Measurements from ENCODE around the gene CNPY1.

CNPY1 gene

GRCh38 chr7:155506854-155507337 is 39.5 kb downstream of the CNPY1 start:
- Histone ChIP-seq H3F3A (ENCODE audit: insufficient read depth, low read length) (no peaks in the 10 kb centered on the region), H3K9me2 (ENCODE audit: low read depth, low read length) (no peaks in the 10 kb centered on the region), H3K4me3 (ENCODE audit: low read depth, low read length, poor library complexity, severe bottlenecking) (no peak overlapping the region), H3K9ac (ENCODE audit: low read length) (no peak overlapping the region), H3K4me2 (ENCODE audit: low read length) (no peak overlapping the region; the same call in 1 of the 2 replicates), H3K4me1 (ENCODE audit: insufficient read depth, low read length, severe bottlenecking) (no peaks in the 10 kb centered on the region), H3K36me3 (ENCODE audit: insufficient read depth, low read length) (no peaks in the 10 kb centered on the region), H2AFZ (ENCODE audit: low read length) (no peak overlapping the region), H3K27me3 (ENCODE audit: insufficient read depth, low read length) (no peaks in the 10 kb centered on the region), H3K9me3 (ENCODE audit: low read length) (no peaks in the 10 kb centered on the region), H3K27ac (ENCODE audit: low read depth, low read length, poor library complexity, severe bottlenecking) (no peak overlapping the region), H4K20me1 (ENCODE audit: insufficient read depth, low read length) (no peaks in the 10 kb centered on the region), H3K79me2 (ENCODE audit: insufficient read depth, low read length) (no peaks in the 10 kb centered on the region)
- TF ChIP-seq EZH2 (IDR thresholded peaks at IDR 0.05; ENCODE audit: borderline replicate concordance, low read length): no peak
- no peak for TF ChIP-seq CTCF (IDR thresholded peaks at IDR 0.05; ENCODE audit: low read length)

GRCh38 chr7:155505422-155505793 is 41.0 kb downstream of the CNPY1 start:
- H3K36me3 ChIP-seq (ENCODE audit: insufficient read depth, low read length): no peaks in the 10 kb centered on the region
- no peak overlapping the region for H3K27ac ChIP-seq (ENCODE audit: low read depth, low read length, poor library complexity, severe bottlenecking)
- no peaks in the 10 kb centered on the region for H3K9me2 ChIP-seq (ENCODE audit: low read depth, low read length)
- H3K27me3 ChIP-seq (ENCODE audit: insufficient read depth, low read length): no peaks in the 10 kb centered on the region
- H3K9ac ChIP-seq (ENCODE audit: low read length): no peak overlapping the region
- TF ChIP-seq CTCF (IDR thresholded peaks at IDR 0.05; ENCODE audit: low read length) (no peak), EZH2 (IDR thresholded peaks at IDR 0.05; ENCODE audit: borderline replicate concordance, low read length) (no peak)
- H3K9me3 ChIP-seq (ENCODE audit: low read length): no peaks in the 10 kb centered on the region
- no peak overlapping the region for H2AFZ ChIP-seq (ENCODE audit: low read length)
- H4K20me1 ChIP-seq (ENCODE audit: insufficient read depth, low read length): no peaks in the 10 kb centered on the region
- no peak overlapping the region for H3K4me2 ChIP-seq (ENCODE audit: low read length)
- H3K4me1 ChIP-seq (ENCODE audit: insufficient read depth, low read length, severe bottlenecking): no peaks in the 10 kb centered on the region
- H3K4me3 ChIP-seq (ENCODE audit: low read depth, low read length, poor library complexity, severe bottlenecking): no peak overlapping the region
- no peaks in the 10 kb centered on the region for H3F3A ChIP-seq (ENCODE audit: insufficient read depth, low read length)
- no peaks in the 10 kb centered on the region for H3K79me2 ChIP-seq (ENCODE audit: insufficient read depth, low read length)

- Histone ChIP-seq H3K9me3 (ENCODE audit: low read length) (no peaks in the 10 kb centered on the region), H2AFZ (ENCODE audit: low read length) (no peak overlapping the region), H3K9me2 (ENCODE audit: low read depth, low read length) (no peaks in the 10 kb centered on the region), H3K27ac (ENCODE audit: low read depth, low read length, poor library complexity, severe bottlenecking) (no peak overlapping the region), H3K9ac (ENCODE audit: low read length) (no peak overlapping the region), H4K20me1 (ENCODE audit: insufficient read depth, low read length) (no peaks in the 10 kb centered on the region), H3K36me3 (ENCODE audit: insufficient read depth, low read length) (no peaks in the 10 kb centered on the region), H3K4me3 (ENCODE audit: low read depth, low read length, poor library complexity, severe bottlenecking) (no peak overlapping the region), H3K27me3 (ENCODE audit: insufficient read depth, low read length) (peaks cover 8% of the 10 kb centered on the region), H3K4me2 (ENCODE audit: low read length) (no peak overlapping the region), H3K79me2 (ENCODE audit: insufficient read depth, low read length) (no peaks in the 10 kb centered on the region), H3K4me1 (ENCODE audit: insufficient read depth, low read length, severe bottlenecking) (no peaks in the 10 kb centered on the region), H3F3A (ENCODE audit: insufficient read depth, low read length) (no peaks in the 10 kb centered on the region)
- no peak for TF ChIP-seq CTCF (IDR thresholded peaks at IDR 0.05; ENCODE audit: low read length)
- no peak for TF ChIP-seq EZH2 (IDR thresholded peaks at IDR 0.05; ENCODE audit: borderline replicate concordance, low read length)
These were observed 49.0 kb downstream of the CNPY1 start for GRCh38 chr7:155497149-155497901.

Measured in OCI-LY1 (cell line).